Loucy (cell line): ENCODE measurements around the gene ITPK1.

Experiments
- H2AFZ ChIP-seq: fragments of 200-600 bp; sonication (generic); 2 replicates; pipeline ENCODE4 v1.6.0; 2016; ENCODE audit warnings: antibody characterized with exemption, mild to moderate bottlenecking, low read length, moderate library complexity
- H3F3A ChIP-seq: fragments of 200-600 bp; 2 replicates; pipeline ENCODE4 v1.6.0; 2016; ENCODE audit warnings: antibody characterized with exemption, low read depth, mild to moderate bottlenecking
- H3K27me3 ChIP-seq: fragments of 200-600 bp; sonication (generic); 2 replicates; pipeline ENCODE4 v1.6.1; 2014; ENCODE audit warnings: low read length, mild to moderate bottlenecking; ENCODE audit not compliant: insufficient read depth, poor library complexity, severe bottlenecking
- H3K36me3 ChIP-seq: fragments of 200-600 bp; sonication (generic); 2 replicates; pipeline ENCODE4 v1.6.1; 2016; ENCODE audit warnings: low read length; ENCODE audit not compliant: insufficient read depth
- H3K4me1 ChIP-seq: fragments of 200-600 bp; sonication (generic); 2 replicates; pipeline ENCODE4 v1.5.1; 2014; ENCODE audit warnings: low read length, mild to moderate bottlenecking; ENCODE audit not compliant: insufficient read depth, poor library complexity, severe bottlenecking
- H3K4me2 ChIP-seq: fragments of 200-600 bp; sonication (generic); 2 replicates; pipeline ENCODE4 v1.6.0; 2014; ENCODE audit warnings: antibody characterized with exemption, low read length, low read depth, mild to moderate bottlenecking; ENCODE audit not compliant: poor library complexity, severe bottlenecking
- H3K4me3 ChIP-seq: fragments of 200-600 bp; sonication (generic); 2 replicates; pipeline ENCODE4 v1.5.1; 2014; ENCODE audit warnings: low read length, mild to moderate bottlenecking, mixed read lengths; ENCODE audit not compliant: poor library complexity, severe bottlenecking
- H3K79me2 ChIP-seq: fragments of 200-600 bp; sonication (generic); 2 replicates; pipeline ENCODE4 v1.6.1; 2014; ENCODE audit warnings: low read length; ENCODE audit not compliant: insufficient read depth
- H3K9ac ChIP-seq: fragments of 200-600 bp; sonication (generic); 2 replicates; pipeline ENCODE4 v1.6.0; 2014; ENCODE audit warnings: mild to moderate bottlenecking, low read depth, low read length, moderate library complexity; ENCODE audit not compliant: poor library complexity, severe bottlenecking
- H3K9me2 ChIP-seq: fragments of 200-600 bp; sonication (generic); replicated peaks from 2 replicates; pipeline ENCODE4 v1.6.1; 2016; ENCODE audit warnings: low read depth, low read length, mixed read lengths
- H3K9me3 ChIP-seq: fragments of 200-600 bp; sonication (generic); 2 replicates; pipeline ENCODE4 v1.6.1; 2014; ENCODE audit warnings: mild to moderate bottlenecking, antibody characterized with exemption, low read length, low read depth; ENCODE audit not compliant: insufficient read depth
- H4K20me1 ChIP-seq: fragments of 200-600 bp; sonication (generic); 2 replicates; pipeline ENCODE4 v1.6.0; 2014; ENCODE audit warnings: antibody characterized with exemption, low read length, mild to moderate bottlenecking; ENCODE audit not compliant: insufficient read depth, poor library complexity, severe bottlenecking
- EZH2phosphoT487 ChIP-seq: fragments of 200-600 bp; IDR thresholded peaks from 2 replicates; pipeline ENCODE4 v1.6.1; 2018; ENCODE audit warnings: antibody characterized with exemption, mild to moderate bottlenecking, moderate library complexity, borderline replicate concordance
- TF ChIP-seq, protein P1 (sequence below): fragments of 200-600 bp; sonication (generic); conservative IDR thresholded peaks from 2 replicates; pipeline ENCODE4 v1.5.1; 2014; ENCODE audit warnings: mild to moderate bottlenecking, antibody characterized with exemption, low read length

ITPK1 gene

GRCh38 chr14:93099196-93099595 lies 16.5 kb downstream of the ITPK1 start:
- no peaks in the 10 kb centered on the region for H3K9me3 ChIP-seq
- H4K20me1 ChIP-seq, result no peaks in the 10 kb centered on the region
- TF ChIP-seq EZH2phosphoT487, result no peak
- TF ChIP-seq, protein P1, sequence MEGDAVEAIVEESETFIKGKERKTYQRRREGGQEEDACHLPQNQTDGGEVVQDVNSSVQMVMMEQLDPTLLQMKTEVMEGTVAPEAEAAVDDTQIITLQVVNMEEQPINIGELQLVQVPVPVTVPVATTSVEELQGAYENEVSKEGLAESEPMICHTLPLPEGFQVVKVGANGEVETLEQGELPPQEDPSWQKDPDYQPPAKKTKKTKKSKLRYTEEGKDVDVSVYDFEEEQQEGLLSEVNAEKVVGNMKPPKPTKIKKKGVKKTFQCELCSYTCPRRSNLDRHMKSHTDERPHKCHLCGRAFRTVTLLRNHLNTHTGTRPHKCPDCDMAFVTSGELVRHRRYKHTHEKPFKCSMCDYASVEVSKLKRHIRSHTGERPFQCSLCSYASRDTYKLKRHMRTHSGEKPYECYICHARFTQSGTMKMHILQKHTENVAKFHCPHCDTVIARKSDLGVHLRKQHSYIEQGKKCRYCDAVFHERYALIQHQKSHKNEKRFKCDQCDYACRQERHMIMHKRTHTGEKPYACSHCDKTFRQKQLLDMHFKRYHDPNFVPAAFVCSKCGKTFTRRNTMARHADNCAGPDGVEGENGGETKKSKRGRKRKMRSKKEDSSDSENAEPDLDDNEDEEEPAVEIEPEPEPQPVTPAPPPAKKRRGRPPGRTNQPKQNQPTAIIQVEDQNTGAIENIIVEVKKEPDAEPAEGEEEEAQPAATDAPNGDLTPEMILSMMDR, result no peak
- no peaks in the 10 kb centered on the region for H3K36me3 ChIP-seq
- no peaks in the 10 kb centered on the region for H3K9me2 ChIP-seq
- no peak overlapping the region for H3K4me3 ChIP-seq
- no peaks in the 10 kb centered on the region for H3K27me3 ChIP-seq
- H3K9ac ChIP-seq, result no peak overlapping the region
- no peak overlapping the region for H2AFZ ChIP-seq
- no peaks in the 10 kb centered on the region for H3F3A ChIP-seq
- H3K4me2 ChIP-seq, result no peak overlapping the region
- H3K4me1 ChIP-seq, result peaks cover 10% of the 10 kb centered on the region
- H3K79me2 ChIP-seq, result peaks cover 90% of the 10 kb centered on the region

GRCh38 chr14:93096691-93097322 lies 18.9 kb downstream of the ITPK1 start:
- Histone ChIP-seq H3K79me2 (peaks cover 93% of the 10 kb centered on the region; the same call in 1 of the 2 replicates), H2AFZ (no peak overlapping the region), H4K20me1 (no peaks in the 10 kb centered on the region), H3K9me3 (no peaks in the 10 kb centered on the region), H3K9me2 (no peaks in the 10 kb centered on the region), H3K9ac (no peak overlapping the region), H3F3A (no peaks in the 10 kb centered on the region), H3K4me3 (no peak overlapping the region), H3K4me2 (no peak overlapping the region), H3K36me3 (no peaks in the 10 kb centered on the region), H3K4me1 (no peaks in the 10 kb centered on the region), H3K27me3 (no peaks in the 10 kb centered on the region)
- TF ChIP-seq, protein P1, result no peak
- TF ChIP-seq EZH2phosphoT487, result no peak

DNA sequence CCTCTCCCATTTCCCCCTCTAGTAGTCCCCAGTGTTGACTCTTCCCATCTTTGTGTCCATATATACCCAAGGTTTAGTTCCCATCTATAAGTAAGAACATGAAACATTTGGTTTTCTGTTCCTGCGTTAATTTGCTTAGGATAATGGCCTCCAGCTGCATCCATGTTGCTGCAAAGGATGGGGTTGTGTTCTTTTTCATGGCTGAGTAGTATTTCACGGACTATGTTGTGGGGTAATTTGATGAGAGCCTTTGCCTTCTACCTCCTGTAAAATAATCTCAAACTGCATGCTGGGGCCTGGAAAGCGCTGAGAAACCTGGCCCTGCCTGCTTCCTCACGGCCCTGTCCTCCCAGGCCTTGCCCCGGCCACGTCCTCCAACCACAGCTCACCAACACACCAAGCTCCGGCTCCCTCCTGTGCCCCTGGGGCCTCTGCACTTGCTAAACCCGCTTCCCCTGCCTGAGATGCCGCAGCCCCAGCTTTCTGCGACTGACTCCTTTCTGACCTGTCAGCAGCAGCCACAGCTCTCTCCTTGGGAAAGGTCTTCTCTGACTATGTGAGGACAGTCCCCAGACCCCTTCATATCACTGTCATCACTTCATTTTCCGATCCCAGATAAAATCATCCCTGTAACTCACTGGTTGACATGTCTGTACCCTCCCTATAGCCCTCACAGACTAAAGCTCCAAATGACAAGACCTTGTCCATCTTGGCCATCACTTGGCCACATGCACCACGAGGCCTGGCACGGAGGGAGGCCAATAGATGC lies 19.8 kb downstream of the ITPK1 start:
- Histone ChIP-seq H3K36me3 (no peaks in the 10 kb centered on the region), H3K79me2 (peaks cover 85% of the 10 kb centered on the region; the same call in 1 of the 2 replicates), H3K9me2 (no peaks in the 10 kb centered on the region), H2AFZ (no peak overlapping the region), H3K4me2 (no peak overlapping the region), H3K4me3 (no peak overlapping the region), H3F3A (no peaks in the 10 kb centered on the region), H4K20me1 (peaks cover under 1% of the 10 kb centered on the region), H3K4me1 (no peaks in the 10 kb centered on the region), H3K27me3 (no peaks in the 10 kb centered on the region), H3K9me3 (no peaks in the 10 kb centered on the region), H3K9ac (no peak overlapping the region)
- no peak for TF ChIP-seq EZH2phosphoT487
- TF ChIP-seq, protein P1, result no peak
